ENCODE measurements around the gene COPG2. TPM values are rescaled to one million over a fixed set of nuclear protein-coding genes. Genes with fewer than 3 reads are reported as not detected.

Gene COPG2
- total RNA-seq, 1 experiment from 2014 or later: 13.9 TPM

- H3K4me1 Mint-ChIP-seq (ENCODE audit: low read depth, unreplicated experiment): no peaks in the 10 kb centered on the region
- no TSS peak for BruUV-seq (replicated peaks)
- H3K27me3 ChIP-seq (replicated peaks; ENCODE audit: control insufficient read depth, insufficient read depth, low read length): no peaks in the 10 kb centered on the region
- H3K36me3 ChIP-seq (ENCODE audit: control insufficient read depth, insufficient read depth, low read length): peaks cover 4% of the 10 kb centered on the region
- H3K4me3 Mint-ChIP-seq (ENCODE audit: unreplicated experiment): no peak overlapping the region
- ChIA-PET POLR2A (no interaction called here), CTCF (no interaction called here)
- intact Hi-C loops (cut with micrococcal nuclease; ENCODE audit: unreplicated experiment): no loop called here
- no peak for DNase-seq
- no peaks in the 10 kb centered on the region for H3K9me3 Mint-ChIP-seq (ENCODE audit: unreplicated experiment)
- no peaks in the 10 kb centered on the region for H3K9me3 ChIP-seq
- no peak overlapping the region for H3K4me3 ChIP-seq (ENCODE audit: low read depth, low read length)
- H3K36me3 Mint-ChIP-seq (ENCODE audit: insufficient read depth, unreplicated experiment): peaks cover 45% of the 10 kb centered on the region
- no peaks in the 10 kb centered on the region for H3K27me3 Mint-ChIP-seq (ENCODE audit: insufficient read depth, unreplicated experiment)
- H3K4me1 ChIP-seq: no peaks in the 10 kb centered on the region
- TF ChIP-seq CTCF (IDR thresholded peaks at IDR 0.05; ENCODE audit: insufficient read depth in 1 of 2, low read depth in 1 of 2, low read length in 1 of 2, severe bottlenecking in 1 of 2, unreplicated experiment in 1 of 2): no peak
- no peak overlapping the region for H3K27ac Mint-ChIP-seq (ENCODE audit: unreplicated experiment)
Observed at GRCh38 chr7:130506358-130506757, 162.2 kb downstream of the COPG2 start.

- Mint-ChIP-seq H3K27ac (ENCODE audit: unreplicated experiment) (no peak overlapping the region), H3K36me3 (ENCODE audit: insufficient read depth, unreplicated experiment) (peaks cover 51% of the 10 kb centered on the region), H3K4me1 (ENCODE audit: low read depth, unreplicated experiment) (no peaks in the 10 kb centered on the region), H3K9me3 (ENCODE audit: unreplicated experiment) (no peaks in the 10 kb centered on the region), H3K27me3 (ENCODE audit: insufficient read depth, unreplicated experiment) (no peaks in the 10 kb centered on the region), H3K4me3 (ENCODE audit: unreplicated experiment) (no peak overlapping the region)
- BruUV-seq (replicated peaks): TSS peak; percentile 70
- H3K4me3 ChIP-seq (ENCODE audit: low read depth, low read length): no peak overlapping the region
- CTCF ChIA-PET: no interaction called here
- POLR2A ChIA-PET: no interaction called here
- no peak for TF ChIP-seq CTCF (IDR thresholded peaks at IDR 0.05; ENCODE audit: insufficient read depth in 1 of 2, low read depth in 1 of 2, low read length in 1 of 2, severe bottlenecking in 1 of 2, unreplicated experiment in 1 of 2)
- no peak for DNase-seq
- H3K36me3 ChIP-seq (ENCODE audit: control insufficient read depth, insufficient read depth, low read length): peaks cover 4% of the 10 kb centered on the region
- no peaks in the 10 kb centered on the region for H3K4me1 ChIP-seq
- no peaks in the 10 kb centered on the region for H3K9me3 ChIP-seq
- no peaks in the 10 kb centered on the region for H3K27me3 ChIP-seq (replicated peaks; ENCODE audit: control insufficient read depth, insufficient read depth, low read length)
- intact Hi-C loops (cut with micrococcal nuclease; ENCODE audit: unreplicated experiment): no loop called here
Observed at GRCh38 chr7:130505753-130506152, 162.8 kb downstream of the COPG2 start.

DNA sequence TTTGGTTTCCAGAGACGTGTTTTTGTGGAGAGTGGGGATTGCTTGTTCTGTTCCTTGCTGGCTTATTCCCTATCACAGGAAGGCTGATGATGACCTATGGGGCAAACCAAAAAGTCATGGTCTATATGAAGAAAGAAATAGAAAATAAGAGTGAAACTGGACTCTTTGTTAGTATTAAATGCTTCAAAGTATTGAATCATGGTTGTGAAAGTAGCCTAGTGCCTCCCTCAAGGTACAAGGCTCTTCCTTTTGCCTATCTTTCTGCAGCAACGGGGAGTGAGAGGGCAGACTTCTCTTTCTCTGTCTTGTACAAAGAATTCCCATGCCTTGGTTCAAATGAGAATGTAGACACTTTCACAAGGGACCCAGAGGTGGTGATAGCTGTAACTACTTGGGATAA is 167.6 kb downstream of the COPG2 start:
- intact Hi-C loops (cut with micrococcal nuclease; ENCODE audit: unreplicated experiment): no loop called here
- no peaks in the 10 kb centered on the region for H3K9me3 ChIP-seq
- H3K4me3 Mint-ChIP-seq (ENCODE audit: unreplicated experiment): no peak overlapping the region
- ChIA-PET CTCF (no interaction called here), POLR2A (no interaction called here)
- no TSS peak for BruUV-seq (replicated peaks)
- no peaks in the 10 kb centered on the region for H3K27me3 Mint-ChIP-seq (ENCODE audit: insufficient read depth, unreplicated experiment)
- no peaks in the 10 kb centered on the region for H3K27me3 ChIP-seq (replicated peaks; ENCODE audit: control insufficient read depth, insufficient read depth, low read length)
- no peaks in the 10 kb centered on the region for H3K4me1 Mint-ChIP-seq (ENCODE audit: low read depth, unreplicated experiment)
- peaks cover 3% of the 10 kb centered on the region for H3K36me3 ChIP-seq (ENCODE audit: control insufficient read depth, insufficient read depth, low read length)
- H3K4me1 ChIP-seq: no peaks in the 10 kb centered on the region
- no peak overlapping the region for H3K27ac Mint-ChIP-seq (ENCODE audit: unreplicated experiment)
- H3K36me3 Mint-ChIP-seq (ENCODE audit: insufficient read depth, unreplicated experiment): peaks cover 85% of the 10 kb centered on the region
- TF ChIP-seq CTCF (IDR thresholded peaks at IDR 0.05; ENCODE audit: insufficient read depth in 1 of 2, low read depth in 1 of 2, low read length in 1 of 2, severe bottlenecking in 1 of 2, unreplicated experiment in 1 of 2): no peak
- no peak overlapping the region for H3K4me3 ChIP-seq (ENCODE audit: low read depth, low read length)
- no peak for DNase-seq
- H3K9me3 Mint-ChIP-seq (ENCODE audit: unreplicated experiment): no peaks in the 10 kb centered on the region

Data from Caco-2 (cell line).